ENCODE measurements around the gene PMEPA1.

- no peak for TF ChIP-seq CTCF (conservative IDR thresholded peaks at IDR 0.05; ENCODE audit: low read depth in 2 of 2)
- no peak for TF ChIP-seq NANOG (IDR thresholded peaks at IDR 0.05; ENCODE audit: borderline replicate concordance)
Measured at GRCh38 chr20:57749869-57750268, 40.1 kb upstream of the PMEPA1 start.

All from GM23338 (cell line).